HG03575 (cell line): Measurements from ENCODE around the gene SSH2.

Source experiments
- ATAC-seq: cut with Tn5 transposase; IDR thresholded peaks from one replicate; pipeline ENCODE4 v1.9.1; 2021; ENCODE audit not compliant: unreplicated experiment, insufficient number of reproducible peaks, low FRiP score; ENCODE audit errors: extremely low read depth

SSH2 gene

GRCh38 chr17:29591737-29592608 is 338.1 kb downstream of the SSH2 start:
- no peak for ATAC-seq

GRCh38 chr17:29591146-29591736 is 338.8 kb downstream of the SSH2 start:
- ATAC-seq, result no peak

GRCh38 chr17:29590411-29591145 is 339.4 kb downstream of the SSH2 start:
- no peak for ATAC-seq

- no peak for ATAC-seq
Measured at GRCh38 chr17:29589524-29590410, 340.3 kb downstream of the SSH2 start, which contains the start of gene GIT1. GIT1 (minus strand) TSS chr17:29589648; CDS start chr17:29589378, 270 bp downstream.

GRCh38 chr17:29588562-29589411 is 341.2 kb downstream of the SSH2 start:
- ATAC-seq, result no peak

- no peak for ATAC-seq
Measured at GRCh38 chr17:29588017-29588561, 341.9 kb downstream of the SSH2 start.

GRCh38 chr17:29587591-29587990 is 342.4 kb downstream of the SSH2 start:
- ATAC-seq, result no peak

GRCh38 chr17:29586676-29587469 is 343.2 kb downstream of the SSH2 start:
- no peak for ATAC-seq

- no peak for ATAC-seq
Measured at GRCh38 chr17:29585080-29585751, 344.8 kb downstream of the SSH2 start.

GRCh38 chr17:29584452-29585079 is 345.5 kb downstream of the SSH2 start:
- ATAC-seq, result no peak

- ATAC-seq, result no peak
Measured at GRCh38 chr17:29583324-29584248, 346.4 kb downstream of the SSH2 start.

GRCh38 chr17:29582772-29583171 is 347.3 kb downstream of the SSH2 start:
- no peak for ATAC-seq

GRCh38 chr17:29582254-29582765 is 347.7 kb downstream of the SSH2 start:
- ATAC-seq, result no peak

GRCh38 chr17:29581583-29582253 is 348.3 kb downstream of the SSH2 start:
- no peak for ATAC-seq
